ENCODE results near the gene HIP1R.

GRCh38 chr12:122868471-122869177, 33.4 kb downstream of the HIP1R start:
- TF ChIP-seq, protein P1, sequence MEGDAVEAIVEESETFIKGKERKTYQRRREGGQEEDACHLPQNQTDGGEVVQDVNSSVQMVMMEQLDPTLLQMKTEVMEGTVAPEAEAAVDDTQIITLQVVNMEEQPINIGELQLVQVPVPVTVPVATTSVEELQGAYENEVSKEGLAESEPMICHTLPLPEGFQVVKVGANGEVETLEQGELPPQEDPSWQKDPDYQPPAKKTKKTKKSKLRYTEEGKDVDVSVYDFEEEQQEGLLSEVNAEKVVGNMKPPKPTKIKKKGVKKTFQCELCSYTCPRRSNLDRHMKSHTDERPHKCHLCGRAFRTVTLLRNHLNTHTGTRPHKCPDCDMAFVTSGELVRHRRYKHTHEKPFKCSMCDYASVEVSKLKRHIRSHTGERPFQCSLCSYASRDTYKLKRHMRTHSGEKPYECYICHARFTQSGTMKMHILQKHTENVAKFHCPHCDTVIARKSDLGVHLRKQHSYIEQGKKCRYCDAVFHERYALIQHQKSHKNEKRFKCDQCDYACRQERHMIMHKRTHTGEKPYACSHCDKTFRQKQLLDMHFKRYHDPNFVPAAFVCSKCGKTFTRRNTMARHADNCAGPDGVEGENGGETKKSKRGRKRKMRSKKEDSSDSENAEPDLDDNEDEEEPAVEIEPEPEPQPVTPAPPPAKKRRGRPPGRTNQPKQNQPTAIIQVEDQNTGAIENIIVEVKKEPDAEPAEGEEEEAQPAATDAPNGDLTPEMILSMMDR (IDR thresholded peaks at IDR 0.05; ENCODE audit: borderline replicate concordance, extremely low read depth, low read length, poor library complexity, severe bottlenecking), result no peak
- no peak for TF ChIP-seq EZH2 (IDR thresholded peaks at IDR 0.05; ENCODE audit: borderline replicate concordance, low read depth, low read length, severe bottlenecking)

Data from DND-41 (cell line).